ENCODE measurements around the gene SETD6.
"Not testable (repeated sequence)": the region's sequence is repeated elsewhere in the genome, so short reads cannot be mapped to it uniquely, and the experiment has no call there.

The SETD6 gene

GRCh38 chr16:58537124-58537906 is 22.0 kb downstream of the SETD6 start:
- DNase-seq (ENCODE audit: low read depth in 2 of 2): no peak

GRCh38 chr16:58541711-58542110 is 26.4 kb downstream of the SETD6 start:
- no peak for DNase-seq (ENCODE audit: low read depth in 2 of 2)

DNA sequence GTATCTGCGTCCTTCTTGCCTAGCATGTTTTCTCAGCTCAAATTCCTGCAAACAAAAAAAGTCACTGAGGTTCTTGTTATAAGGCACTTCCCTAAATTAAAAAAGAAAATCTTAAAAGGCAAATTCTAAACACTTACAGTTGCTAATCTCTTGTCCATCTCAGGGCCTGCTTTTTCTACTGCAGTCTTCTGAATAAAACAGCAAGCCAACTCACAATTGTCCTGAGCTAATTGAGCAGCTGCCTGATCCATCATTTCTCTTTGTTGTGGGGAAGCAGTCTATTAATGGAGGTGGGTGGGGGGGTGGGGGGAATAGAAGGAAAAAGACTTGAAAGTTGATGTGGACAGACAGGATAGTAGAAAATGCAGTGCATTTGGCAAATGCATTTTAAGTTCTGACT is 27.0 kb downstream of the SETD6 start:
- no peak for DNase-seq (ENCODE audit: low read depth in 2 of 2)

GRCh38 chr16:58543685-58544084 is 28.4 kb downstream of the SETD6 start:
- DNase-seq (ENCODE audit: low read depth in 2 of 2): no peak

- DNase-seq (ENCODE audit: low read depth in 2 of 2): no peak
Measured at GRCh38 chr16:58548378-58548777, 33.1 kb downstream of the SETD6 start.

GRCh38 chr16:58551496-58551895 is 36.2 kb downstream of the SETD6 start:
- no peak for DNase-seq (ENCODE audit: low read depth in 2 of 2)

DNA sequence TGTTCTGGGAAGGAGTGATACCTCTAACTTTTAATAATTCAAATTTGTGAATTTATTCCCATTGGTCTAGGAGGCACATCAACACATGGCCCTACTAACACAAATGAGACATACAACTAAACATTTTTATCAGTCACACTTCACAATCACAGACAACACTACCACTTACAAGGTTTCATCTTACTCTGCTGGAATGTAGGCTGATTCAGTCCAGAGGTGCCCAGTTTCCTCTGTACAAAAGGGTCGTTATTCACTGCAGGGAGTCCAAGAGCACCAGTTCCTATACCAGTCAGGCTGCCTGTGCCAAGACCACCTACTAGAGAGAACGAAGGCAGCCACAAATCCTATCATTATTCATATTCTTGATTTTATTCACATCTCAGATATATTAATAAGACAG is 41.4 kb downstream of the SETD6 start:
- DNase-seq (ENCODE audit: low read depth in 2 of 2): no peak

DNA sequence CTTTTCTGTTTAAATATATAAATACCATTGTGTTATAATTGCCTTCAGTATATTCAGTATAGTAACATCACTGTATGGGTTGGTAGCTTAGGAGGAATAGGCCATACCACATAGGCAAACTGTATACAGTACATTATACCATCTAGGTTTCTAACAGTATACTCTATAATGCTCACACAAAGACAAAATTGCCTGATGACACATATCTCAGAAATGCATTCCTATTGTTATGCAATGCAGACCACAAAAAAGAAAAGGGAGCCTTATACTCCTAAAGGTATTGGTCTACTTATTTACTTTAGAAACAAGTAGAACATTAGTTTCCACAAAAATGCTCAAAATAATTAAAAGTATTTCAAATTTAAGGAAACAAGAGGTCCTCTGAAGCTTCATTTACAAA is 47.9 kb downstream of the SETD6 start:
- DNase-seq (ENCODE audit: low read depth in 2 of 2): no peak

GRCh38 chr16:58563775-58564174 is 48.5 kb downstream of the SETD6 start:
- no peak for DNase-seq (ENCODE audit: low read depth in 2 of 2)

DNA sequence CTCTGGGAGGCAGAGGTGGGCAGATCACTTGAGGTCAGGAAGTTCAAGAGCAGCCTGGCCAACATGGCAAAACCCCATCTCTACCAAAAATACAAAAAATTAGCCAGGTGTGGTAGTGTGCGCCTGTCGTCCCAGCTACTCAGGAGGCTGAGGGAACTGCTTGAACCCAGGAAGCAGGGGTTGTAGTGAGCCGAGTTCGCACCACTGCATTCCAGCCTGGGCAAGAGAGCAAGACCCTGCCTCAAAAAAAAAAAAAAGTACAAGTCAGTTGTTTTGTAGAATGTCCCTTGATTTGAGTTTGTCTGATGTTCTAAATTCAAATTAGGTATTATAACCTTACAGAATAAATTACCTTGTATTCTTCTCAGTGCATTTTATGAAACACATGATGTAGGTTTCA is 50.4 kb downstream of the SETD6 start:
- not testable (repeated sequence) for DNase-seq (ENCODE audit: low read depth in 2 of 2)

Measured in stimulated activated CD8-positive, alpha-beta memory T cell treated with anti-CD3 and anti-CD28 coated beads, Interleukin-2, amount 100 ng/mL, for 48 hours (primary cell).